ENCODE results near the gene HORMAD2.

The HORMAD2 gene

DNA sequence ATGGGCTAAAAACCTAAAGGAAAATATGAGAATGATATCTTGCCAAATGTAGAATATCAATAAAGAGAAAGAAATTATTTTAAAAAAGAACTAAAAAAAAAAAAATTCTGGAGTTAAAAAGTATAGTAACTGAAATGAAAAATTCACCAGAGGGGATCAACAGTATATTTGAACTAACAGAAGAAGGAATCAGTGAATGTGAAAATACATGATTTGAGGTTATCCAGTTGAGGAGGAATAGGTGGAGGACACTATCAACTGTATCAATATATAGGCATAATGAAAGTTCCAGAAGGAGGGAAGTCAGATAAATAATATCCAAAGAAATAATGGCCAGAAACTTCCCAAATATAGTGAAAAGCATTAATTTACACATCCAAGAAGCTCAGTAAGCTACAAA, 16.1 kb upstream of the HORMAD2 start:
- no peak for TF ChIP-seq TCF12 (IDR thresholded peaks at IDR 0.05; ENCODE audit: low read depth)
- no peak for TF ChIP-seq USF1 (IDR thresholded peaks at IDR 0.05)
- TF ChIP-seq CREB1 (IDR thresholded peaks at IDR 0.05; ENCODE audit: low read depth), result no peak
- TF ChIP-seq REST (IDR thresholded peaks at IDR 0.05; ENCODE audit: low read depth), result no peak
- TF ChIP-seq RAD21 (IDR thresholded peaks at IDR 0.05; ENCODE audit: low read depth), result no peak

DNA sequence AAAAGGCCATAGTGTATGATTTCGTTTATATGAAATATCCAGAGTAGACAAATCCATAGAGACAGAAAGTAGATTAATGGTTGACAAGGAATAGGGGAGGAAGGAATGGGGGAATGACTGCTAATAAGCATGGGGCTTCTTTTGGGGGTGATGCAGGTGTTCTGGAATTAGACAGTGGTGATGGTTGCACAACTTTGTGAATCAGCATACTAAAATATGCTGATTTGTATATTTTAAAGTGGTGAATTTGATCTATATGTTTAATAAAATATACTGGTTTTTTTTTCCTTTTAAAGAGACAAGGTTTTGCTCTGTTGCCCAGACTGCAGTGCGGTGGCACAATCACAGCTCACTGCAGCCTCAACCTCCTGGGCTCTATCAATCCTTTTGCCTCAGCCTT, 6.5 kb upstream of the HORMAD2 start:
- TF ChIP-seq MAX (IDR thresholded peaks at IDR 0.05), result no peak
- TF ChIP-seq USF1 (IDR thresholded peaks at IDR 0.05), result no peak
- TF ChIP-seq FOXM1 (IDR thresholded peaks at IDR 0.05; ENCODE audit: borderline replicate concordance, low read depth), result no peak
- TF ChIP-seq REST (IDR thresholded peaks at IDR 0.05; ENCODE audit: low read depth), result no peak
- TF ChIP-seq EGR1 (IDR thresholded peaks at IDR 0.05), result no peak
- TF ChIP-seq ZBTB7A (IDR thresholded peaks at IDR 0.05; ENCODE audit: low read depth), result no peak
- no peak for TF ChIP-seq YY1 (IDR thresholded peaks at IDR 0.05; ENCODE audit: low read depth)
- TF ChIP-seq TAF1 (IDR thresholded peaks at IDR 0.05; ENCODE audit: low read depth), result no peak
- no peak for TF ChIP-seq CREB1 (IDR thresholded peaks at IDR 0.05; ENCODE audit: low read depth)
- no peak for TF ChIP-seq TEAD4 (IDR thresholded peaks at IDR 0.05)
- TF ChIP-seq CEBPB (IDR thresholded peaks at IDR 0.05), result no peak
- no peak for TF ChIP-seq EP300 (IDR thresholded peaks at IDR 0.05; ENCODE audit: borderline replicate concordance)
- no peak for TF ChIP-seq RAD21 (IDR thresholded peaks at IDR 0.05; ENCODE audit: low read depth)
- TF ChIP-seq TCF12 (IDR thresholded peaks at IDR 0.05; ENCODE audit: low read depth), result no peak
- no peak for TF ChIP-seq NFIC (IDR thresholded peaks at IDR 0.05)

GRCh38 chr22:30074147-30074546, 6.1 kb upstream of the HORMAD2 start:
- no peak for TF ChIP-seq EGR1 (IDR thresholded peaks at IDR 0.05)

DNA sequence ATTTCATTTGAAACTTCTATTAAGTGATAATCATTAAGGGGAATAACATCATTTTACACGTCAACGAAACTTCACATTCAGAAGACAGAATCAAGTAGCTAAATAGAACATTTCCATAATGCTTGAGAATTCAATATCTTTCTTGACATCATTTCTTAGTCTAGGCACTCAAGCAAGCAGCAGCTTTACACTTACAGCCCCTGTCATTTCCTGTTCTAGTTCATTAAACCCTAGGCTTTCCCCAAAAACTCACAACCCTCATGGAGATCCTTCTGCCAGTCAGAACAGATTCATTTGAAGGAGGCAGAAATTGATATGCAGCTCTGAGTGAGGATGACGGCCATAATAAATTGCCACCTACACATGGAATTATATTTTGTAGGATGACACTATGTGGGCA, 5.3 kb upstream of the HORMAD2 start:
- TF ChIP-seq NFIC (IDR thresholded peaks at IDR 0.05) (no peak), CREB1 (IDR thresholded peaks at IDR 0.05; ENCODE audit: low read depth) (no peak), FOXM1 (IDR thresholded peaks at IDR 0.05; ENCODE audit: borderline replicate concordance, low read depth) (no peak), EGR1 (IDR thresholded peaks at IDR 0.05) (no peak), USF1 (IDR thresholded peaks at IDR 0.05) (no peak), EP300 (IDR thresholded peaks at IDR 0.05; ENCODE audit: borderline replicate concordance) (no peak), CEBPB (IDR thresholded peaks at IDR 0.05) (no peak), ZBTB7A (IDR thresholded peaks at IDR 0.05; ENCODE audit: low read depth) (no peak), TAF1 (IDR thresholded peaks at IDR 0.05; ENCODE audit: low read depth) (no peak), MAX (IDR thresholded peaks at IDR 0.05) (no peak), RAD21 (IDR thresholded peaks at IDR 0.05; ENCODE audit: low read depth) (no peak), TEAD4 (IDR thresholded peaks at IDR 0.05) (no peak)

- TF ChIP-seq USF1 (IDR thresholded peaks at IDR 0.05) (no peak), CEBPB (IDR thresholded peaks at IDR 0.05) (no peak), TEAD4 (IDR thresholded peaks at IDR 0.05) (no peak), EGR1 (IDR thresholded peaks at IDR 0.05) (no peak), CREB1 (IDR thresholded peaks at IDR 0.05; ENCODE audit: low read depth) (no peak), RAD21 (IDR thresholded peaks at IDR 0.05; ENCODE audit: low read depth) (no peak), TAF1 (IDR thresholded peaks at IDR 0.05; ENCODE audit: low read depth) (no peak), FOXM1 (IDR thresholded peaks at IDR 0.05; ENCODE audit: borderline replicate concordance, low read depth) (no peak), YY1 (IDR thresholded peaks at IDR 0.05; ENCODE audit: low read depth) (no peak), REST (IDR thresholded peaks at IDR 0.05; ENCODE audit: low read depth) (no peak), MAX (IDR thresholded peaks at IDR 0.05) (no peak), ZBTB7A (IDR thresholded peaks at IDR 0.05; ENCODE audit: low read depth) (no peak), EP300 (IDR thresholded peaks at IDR 0.05; ENCODE audit: borderline replicate concordance) (no peak), TCF12 (IDR thresholded peaks at IDR 0.05; ENCODE audit: low read depth) (no peak), NFIC (IDR thresholded peaks at IDR 0.05) (no peak)
Measured at GRCh38 chr22:30077279-30077880, 2.9 kb upstream of the HORMAD2 start.
